Small intestine (tissue), 7 donors: ENCODE data around the gene RFX7. TPM values are rescaled to one million over a fixed set of nuclear protein-coding genes. Genes with fewer than 3 reads are reported as not detected.

Source experiments
- DNase-seq, 2 donors: peaks; one replicate each; pipeline versions ENCODE4 v3.0.0 to v3.0.0-alpha.2; 2013
- FAIRE-seq: peaks from 2 replicates; lab custom pipeline; 2012; peaks lifted over from hg19 to GRCh38; lab: Jason Lieb, UNC
- H3K27ac ChIP-seq, 3 donors: one replicate each; pipeline ENCODE4 v1.5.1; 2013; ENCODE audit warnings: low read length in 2 of 3, mild to moderate bottlenecking in 2 of 3, control low read depth in 1 of 3, inconsistent platforms in 1 of 3, low read depth in 1 of 3, moderate library complexity in 1 of 3
- H3K27me3 ChIP-seq, 3 donors: one replicate each; pipeline ENCODE4 v1.6.1; 2013; ENCODE audit warnings: low read length in 3 of 3, inconsistent platforms in 1 of 3; ENCODE audit not compliant: control insufficient read depth in 3 of 3, insufficient read depth in 3 of 3
- H3K36me3 ChIP-seq, 3 donors: one replicate each; pipeline ENCODE4 v1.6.1; 2013; ENCODE audit warnings: low read length in 3 of 3, inconsistent platforms in 1 of 3, low read depth in 1 of 3, mild to moderate bottlenecking in 1 of 3, moderate library complexity in 1 of 3; ENCODE audit not compliant: control insufficient read depth in 3 of 3, insufficient read depth in 2 of 3
- H3K4me1 ChIP-seq, 3 donors: one replicate each; pipeline ENCODE4 v1.6.1; 2013; ENCODE audit warnings: low read length in 2 of 3, inconsistent platforms in 1 of 3, low read depth in 1 of 3, mild to moderate bottlenecking in 1 of 3, moderate library complexity in 1 of 3; ENCODE audit not compliant: control insufficient read depth in 3 of 3, insufficient read depth in 2 of 3
- H3K4me3 ChIP-seq, 3 donors: one replicate each; pipeline ENCODE4 v1.5.1; 2013; ENCODE audit warnings: low read length in 3 of 3, control low read depth in 1 of 3, inconsistent platforms in 1 of 3, low read depth in 1 of 3, mild to moderate bottlenecking in 1 of 3, moderate library complexity in 1 of 3
- H3K9me3 ChIP-seq, 2 donors: one replicate each; pipeline ENCODE4 v1.6.1; 2013; ENCODE audit warnings: low read depth in 1 of 2, low read length in 1 of 2; ENCODE audit not compliant: control insufficient read depth in 2 of 2, insufficient read depth in 1 of 2
- WGBS, 3 donors: extraction: QIAGEN DNeasy Blood & Tissue Kit; methylation state at CpG; one replicate each; pipeline ENCODE4 v1.1.7; 2013; 5-methylcytosine and 5-hydroxymethylcytosine counted together
- polyA plus RNA-seq, 4 donors: library from polyadenylated mRNA; stranded (reverse) in 3 of 4; unstranded in 1 of 4; fragments of 200-250 nt in 3 of 4; fragments of 120-200 nt in 1 of 4; gene quantifications; one replicate each; pipeline versions ENCODE4 v1.2.1 to v1.2.3, GENCODE V29; 2013
- donor health status: healthy with polysubstance abuse.
- donor health status: control.
- donor health status: control.
- donor health status: Bipolar disorder and iron deficiency.
- donor health status: healthy.

RFX7 gene
- polyA plus RNA-seq, 4 donors = 1.4 to 12.8 (median 3.0) TPM

GRCh38 chr15:56222302-56222701 is 21.4 kb downstream of the RFX7 start:
- H3K9me3 ChIP-seq = peaks cover 0 to 6% of the 10 kb centered on the region in 2 donors
- no peak overlapping the region for H3K27ac ChIP-seq
- no peaks in the 10 kb centered on the region for H3K27me3 ChIP-seq
- peaks cover 0 to 3% (median 0%) of the 10 kb centered on the region in 3 donors for H3K36me3 ChIP-seq
- FAIRE-seq (no peak), DNase-seq (no peak)
- no peaks in the 10 kb centered on the region for H3K4me1 ChIP-seq
- H3K4me3 ChIP-seq = no peak overlapping the region
- 98 to 100% (median 100%) methylated on average over 3 of the region's 3 CpGs for WGBS, 3 donors

DNA sequence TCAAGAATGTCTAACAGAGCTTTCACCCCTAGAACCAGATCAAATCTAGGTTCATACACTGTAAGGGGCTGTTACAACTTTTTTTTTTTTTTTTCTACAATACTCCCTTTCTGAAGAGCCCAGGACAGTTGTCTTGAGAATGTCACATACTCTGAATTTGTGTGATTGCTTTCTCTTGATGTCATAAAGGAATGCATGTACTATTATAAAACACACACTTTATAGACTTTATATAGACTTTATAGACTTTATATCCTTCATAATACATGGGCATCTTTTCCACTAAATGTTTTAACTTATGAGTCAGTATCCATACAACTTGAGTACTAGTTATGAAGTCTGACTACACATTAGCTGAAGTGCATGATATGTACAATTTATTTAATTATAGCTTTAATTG is 26.3 kb downstream of the RFX7 start:
- Histone ChIP-seq H3K4me1 (no peaks in the 10 kb centered on the region), H3K27ac (no peak overlapping the region), H3K27me3 (no peaks in the 10 kb centered on the region), H3K36me3 (no peaks in the 10 kb centered on the region), H3K9me3 (peaks cover 0 to 3% of the 10 kb centered on the region in 2 donors), H3K4me3 (no peak overlapping the region)
- no peak for DNase-seq
- FAIRE-seq = no peak

GRCh38 chr15:56215769-56216168 is 27.9 kb downstream of the RFX7 start:
- WGBS, 3 donors = 78 to 93% (median 79%) methylated on average over 1 of the region's 1 CpG
- Histone ChIP-seq H3K27ac (no peak overlapping the region), H3K27me3 (no peaks in the 10 kb centered on the region), H3K4me1 (no peaks in the 10 kb centered on the region), H3K36me3 (no peaks in the 10 kb centered on the region), H3K9me3 (peaks cover 0 to 3% of the 10 kb centered on the region in 2 donors), H3K4me3 (no peak overlapping the region)
- FAIRE-seq (no peak), DNase-seq (peak in 1 of 2 donors; percentile 2)

DNA sequence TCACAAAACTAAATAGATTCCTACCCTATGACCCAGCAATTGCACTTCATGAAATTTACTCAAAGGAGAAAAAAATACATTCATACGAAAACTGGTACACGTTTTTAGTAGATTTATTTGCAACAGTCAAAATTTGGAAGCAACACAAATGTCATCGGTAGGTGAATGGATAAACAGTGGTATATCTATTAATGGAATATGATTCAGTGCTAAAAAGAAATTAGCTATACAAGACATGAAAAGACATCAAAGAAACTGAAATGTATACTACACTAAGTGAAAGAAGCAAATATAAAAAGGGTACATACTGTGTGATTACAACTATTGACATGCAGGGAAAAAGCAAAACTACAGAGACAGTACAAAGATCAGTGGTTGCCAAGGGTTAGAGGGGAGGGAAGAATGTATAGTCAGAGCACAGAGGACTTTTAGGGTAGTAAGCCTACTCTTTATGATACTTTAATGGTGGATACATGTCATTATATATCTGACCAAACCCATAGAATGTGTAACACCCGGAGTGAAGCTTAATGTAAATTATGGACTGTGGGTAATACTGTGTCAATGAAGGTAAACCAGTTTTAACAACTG is 31.6 kb downstream of the RFX7 start:
- H3K36me3 ChIP-seq = no peaks in the 10 kb centered on the region
- no peak overlapping the region for H3K27ac ChIP-seq
- peaks cover 0 to 3% of the 10 kb centered on the region in 2 donors for H3K9me3 ChIP-seq
- H3K4me3 ChIP-seq = no peak overlapping the region
- H3K4me1 ChIP-seq = peaks cover 0 to 9% (median 0%) of the 10 kb centered on the region in 3 donors
- no peak for DNase-seq
- no peaks in the 10 kb centered on the region for H3K27me3 ChIP-seq
- WGBS, 3 donors = 91 to 95% (median 94%) methylated on average over 4 of the region's 4 CpGs
- FAIRE-seq = no peak

GRCh38 chr15:56211064-56211463 is 32.6 kb downstream of the RFX7 start:
- FAIRE-seq = no peak

DNA sequence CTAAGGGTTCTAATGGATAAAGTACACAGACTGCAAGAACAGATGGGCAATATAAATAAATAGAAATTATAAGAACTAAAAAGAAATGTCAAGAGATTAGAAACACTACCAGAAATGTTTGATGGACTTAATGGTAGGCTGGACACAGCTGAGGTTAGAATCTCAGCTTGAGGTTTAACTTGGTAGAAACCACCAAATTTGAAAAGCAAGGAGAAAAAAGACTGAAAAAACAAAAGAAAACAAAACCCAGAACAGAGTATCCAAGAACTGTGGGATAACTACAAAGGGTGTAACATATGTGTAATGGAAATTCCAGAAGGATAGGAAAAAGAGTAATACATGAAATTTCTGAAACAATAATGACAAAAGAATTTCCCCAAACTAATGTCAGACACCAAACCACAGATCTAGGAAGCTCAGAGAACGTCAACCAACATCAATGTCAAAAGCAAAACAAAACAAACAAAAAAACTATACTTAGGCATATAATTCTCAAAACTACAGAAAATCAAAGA is 35.0 kb downstream of the RFX7 start:
- Histone ChIP-seq H3K27ac (no peak overlapping the region), H3K27me3 (no peaks in the 10 kb centered on the region), H3K36me3 (no peaks in the 10 kb centered on the region), H3K9me3 (no peaks in the 10 kb centered on the region), H3K4me3 (no peak overlapping the region), H3K4me1 (peaks cover 0 to 9% (median 0%) of the 10 kb centered on the region in 3 donors)
- 57 to 83% (median 58%) methylated on average over 1 of the region's 1 CpG for WGBS, 3 donors
- no peak for DNase-seq
- FAIRE-seq = no peak

More at GRCh38 chr15:56211064-56211463, 32.6 kb downstream of the RFX7 start:
- Histone ChIP-seq H3K4me1 (peaks cover 0 to 9% (median 0%) of the 10 kb centered on the region in 3 donors), H3K36me3 (no peaks in the 10 kb centered on the region), H3K4me3 (no peak overlapping the region), H3K27ac (no peak overlapping the region), H3K9me3 (peaks cover 0 to 3% of the 10 kb centered on the region in 2 donors), H3K27me3 (no peaks in the 10 kb centered on the region)
- no peak for DNase-seq

- Histone ChIP-seq H3K27ac (no peak overlapping the region), H3K4me1 (peaks cover 0 to 9% (median 0%) of the 10 kb centered on the region in 3 donors), H3K4me3 (no peak overlapping the region), H3K36me3 (no peaks in the 10 kb centered on the region), H3K9me3 (no peaks in the 10 kb centered on the region), H3K27me3 (no peaks in the 10 kb centered on the region)
- 78 to 86% (median 80%) methylated on average over 2 of the region's 2 CpGs for WGBS, 3 donors
- DNase-seq (no peak), FAIRE-seq (no peak)
Observed at GRCh38 chr15:56208185-56208584, 35.5 kb downstream of the RFX7 start.

GRCh38 chr15:56207711-56208110 is 36.0 kb downstream of the RFX7 start:
- WGBS, 3 donors = 32 to 70% (median 34%) methylated on average over 1 of the region's 1 CpG
- no peak overlapping the region for H3K4me3 ChIP-seq
- FAIRE-seq (no peak), DNase-seq (no peak)
- H3K36me3 ChIP-seq = no peaks in the 10 kb centered on the region
- H3K27ac ChIP-seq = no peak overlapping the region
- H3K9me3 ChIP-seq = no peaks in the 10 kb centered on the region
- no peaks in the 10 kb centered on the region for H3K27me3 ChIP-seq
- H3K4me1 ChIP-seq = peaks cover 0 to 9% (median 0%) of the 10 kb centered on the region in 3 donors

- DNase-seq (no peak), FAIRE-seq (no peak)
- no peaks in the 10 kb centered on the region for H3K27me3 ChIP-seq
- no peaks in the 10 kb centered on the region for H3K36me3 ChIP-seq
- no peaks in the 10 kb centered on the region for H3K9me3 ChIP-seq
- H3K27ac ChIP-seq = no peak overlapping the region
- H3K4me1 ChIP-seq = peaks cover 0 to 9% (median 0%) of the 10 kb centered on the region in 3 donors
- H3K4me3 ChIP-seq = no peak overlapping the region
Observed at GRCh38 chr15:56207092-56207491, 36.6 kb downstream of the RFX7 start.
